Frontal cortex (tissue), 4 donors: ENCODE data around the gene UBP1. TPM values are rescaled to one million over a fixed set of nuclear protein-coding genes. Genes with fewer than 3 reads are reported as not detected.

ENCODE experiments used
- DNase-seq, 2 donors: peaks; one replicate each; pipeline ENCODE4 v3.0.0; 2012; ENCODE audit warnings: low spot score in 2 of 2
- FAIRE-seq: peaks from 2 replicates; lab custom pipeline; 2012; peaks lifted over from hg19 to GRCh38; lab: Jason Lieb, UNC
- total RNA-seq: library from RNA; depleted of rRNA; stranded (reverse); fragments of >200 nt; gene quantifications from one replicate; pipeline ENCODE4 v1.2.3, GENCODE V29; 2014
- donor health status: control.
- donor health status: control.
- donor health status: control.

UBP1 gene
- total RNA-seq, 1 donor from 2014 or later, result 84.8 TPM

DNA sequence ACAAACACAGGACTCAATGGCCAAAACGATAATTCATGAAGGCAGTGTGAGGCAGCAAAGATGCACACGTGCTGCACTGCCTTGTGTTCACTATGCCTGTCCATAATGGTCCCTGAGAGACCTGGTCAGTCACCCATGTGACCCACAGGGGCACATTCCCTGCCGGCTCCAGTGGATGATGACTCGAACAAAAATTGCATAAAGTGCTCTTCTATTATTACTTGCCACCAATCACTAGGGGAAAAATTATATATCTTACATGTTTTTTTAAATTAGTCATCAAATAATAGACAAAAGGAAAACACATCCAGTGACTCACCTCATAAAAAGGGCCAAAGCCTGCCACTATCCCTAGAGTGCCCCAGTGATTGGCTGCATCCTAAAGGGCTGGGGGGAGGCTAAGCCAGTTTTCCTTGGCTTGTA, 47.5 kb downstream of the UBP1 start:
- no peak for FAIRE-seq
- DNase-seq, result no peak

DNA sequence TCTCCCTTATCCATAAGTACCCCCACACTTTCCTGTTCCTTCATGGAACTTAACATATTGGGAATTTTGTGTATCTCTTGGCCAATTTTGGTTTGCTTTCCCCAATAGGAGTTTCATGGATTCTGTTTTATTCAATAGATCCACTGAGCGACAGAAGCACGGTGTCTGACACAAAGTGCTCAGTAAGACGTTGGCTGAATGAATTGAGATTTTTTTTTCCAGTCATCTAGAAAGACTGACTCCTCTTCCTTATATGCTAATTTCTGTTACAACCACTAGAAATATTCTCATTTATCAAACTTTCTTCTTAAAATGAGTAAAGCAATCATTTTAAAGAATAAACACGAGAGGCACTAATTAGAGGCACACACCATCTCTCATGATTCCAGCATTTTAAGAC, 48.1 kb downstream of the UBP1 start:
- DNase-seq (no peak), FAIRE-seq (no peak)

DNA sequence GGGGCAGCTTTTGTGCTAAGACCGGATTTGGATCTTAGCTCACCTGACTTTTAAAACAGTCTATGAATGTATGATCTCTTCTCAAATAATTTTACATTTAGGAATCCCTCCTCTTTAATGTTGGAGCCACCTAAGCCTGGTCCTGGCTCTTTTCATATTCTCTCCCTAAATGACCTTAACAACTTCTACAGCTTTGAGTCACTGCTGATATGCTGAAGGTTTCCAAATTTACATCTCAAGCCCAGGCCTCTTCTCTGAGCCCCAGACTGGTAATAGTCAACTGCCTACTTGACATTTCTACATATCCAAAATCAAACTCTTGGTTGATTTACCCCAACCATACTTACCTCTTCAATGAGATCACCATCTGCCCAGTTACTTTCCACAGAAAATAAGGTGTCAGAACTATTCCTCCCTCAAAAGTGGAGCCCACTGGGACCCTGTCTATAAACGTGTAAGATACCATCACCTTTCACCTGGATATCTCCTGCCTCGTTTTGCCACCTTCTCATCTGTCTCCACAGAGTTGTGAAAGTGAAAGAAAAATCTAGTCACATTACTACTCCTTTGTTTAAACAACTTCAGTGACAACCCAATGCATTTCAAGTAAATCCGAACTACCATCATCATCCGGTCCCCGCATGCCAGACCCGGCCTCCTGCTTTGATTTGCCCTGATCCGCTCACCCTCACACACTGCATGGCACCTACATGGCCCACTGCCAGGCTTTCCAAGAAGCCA, 48.8 kb downstream of the UBP1 start:
- FAIRE-seq (no peak), DNase-seq (no peak)

DNA sequence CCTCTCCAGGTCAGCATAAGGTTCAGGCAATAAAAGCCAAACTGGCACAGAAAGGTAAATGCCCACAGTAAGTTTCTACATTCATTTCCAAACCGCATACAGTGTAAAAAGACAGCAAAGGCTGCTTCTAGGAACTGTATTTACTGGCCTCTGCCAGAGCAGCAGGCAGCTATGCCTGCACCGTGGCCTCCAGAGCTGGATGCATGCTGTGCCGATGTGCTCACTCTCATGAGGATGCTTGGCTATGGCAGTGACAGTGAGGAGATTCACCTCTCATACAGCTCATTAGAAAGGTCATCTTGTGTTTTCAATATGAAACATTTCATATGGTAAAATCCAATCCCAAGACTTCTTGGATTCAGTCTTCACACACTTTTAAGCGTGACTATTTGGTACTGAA, 50.3 kb downstream of the UBP1 start:
- DNase-seq (no peak), FAIRE-seq (no peak)

DNA sequence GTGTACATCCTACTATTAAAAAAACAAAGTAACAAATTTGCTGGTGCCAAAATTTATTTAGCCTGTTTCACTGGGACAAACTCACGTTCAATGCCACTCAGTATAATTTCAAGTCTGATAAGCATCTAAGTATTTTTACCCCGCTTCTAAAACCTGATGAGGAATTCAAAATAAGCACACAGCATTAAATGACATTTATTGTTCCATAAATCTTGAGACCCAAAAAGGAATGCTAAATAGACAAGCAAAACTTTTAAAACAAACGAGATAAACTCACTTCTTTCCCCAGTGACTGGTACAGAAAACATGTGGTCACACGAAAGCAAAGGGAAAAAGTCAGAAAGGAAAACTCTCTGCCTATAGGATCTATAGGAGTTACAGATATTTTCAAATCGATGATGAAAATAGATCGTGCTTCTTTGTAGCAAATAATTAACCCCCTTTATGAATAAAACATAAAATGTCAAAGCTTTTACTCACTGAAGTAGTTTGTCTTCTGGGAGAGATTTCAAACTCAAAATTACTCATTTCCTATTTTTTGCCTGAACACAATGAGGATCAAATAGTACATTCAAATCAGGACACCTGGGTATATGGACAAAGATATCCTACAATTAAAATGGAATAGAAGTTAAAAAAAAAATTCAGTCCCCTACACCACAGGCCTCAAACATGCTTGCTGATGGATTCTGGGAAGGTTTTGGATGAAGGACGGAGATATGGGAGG, 51.7 kb downstream of the UBP1 start:
- DNase-seq (no peak), FAIRE-seq (no peak)

DNA sequence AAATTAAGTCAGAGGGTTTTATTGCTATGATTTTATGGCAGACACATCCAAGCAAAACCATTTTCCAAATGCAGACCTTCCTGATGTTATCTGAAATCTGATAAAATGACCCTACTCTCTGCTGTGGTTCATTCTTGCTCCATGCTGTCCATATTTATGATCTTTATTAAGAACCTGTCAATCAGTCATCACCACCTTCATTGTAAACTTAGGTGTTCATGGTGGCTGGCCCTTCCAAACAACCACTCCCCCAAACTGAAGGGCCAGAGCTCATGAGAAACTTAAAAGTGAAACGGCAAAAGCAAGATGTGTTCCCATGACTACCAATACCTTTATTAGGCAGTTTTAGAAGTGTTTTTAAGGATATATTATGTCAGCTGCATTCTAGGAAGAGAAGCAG, 53.6 kb downstream of the UBP1 start:
- no peak for FAIRE-seq

DNA sequence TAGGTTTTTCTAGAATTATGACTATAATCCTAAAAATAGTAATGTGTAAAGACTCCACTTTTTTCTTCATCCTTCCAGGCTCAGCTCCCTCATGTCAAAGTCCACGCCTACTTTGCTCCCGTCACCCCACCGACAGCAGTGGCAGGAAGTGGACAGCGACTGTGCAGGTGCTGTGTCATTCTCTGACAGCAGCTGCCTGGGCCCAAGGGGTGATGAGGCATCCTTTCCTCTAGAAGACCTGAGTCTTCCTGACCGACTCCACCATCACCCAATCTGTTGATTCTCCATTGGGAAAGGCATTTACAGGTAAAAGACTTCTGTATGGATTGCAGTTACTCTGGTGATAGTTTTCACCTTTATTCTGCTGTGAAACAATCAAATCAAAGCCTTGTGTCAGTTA, 54.8 kb downstream of the UBP1 start:
- DNase-seq, result no peak
- FAIRE-seq, result no peak

More for the DNA sequence above, 53.6 kb downstream of the UBP1 start:
- no peak for DNase-seq

DNA sequence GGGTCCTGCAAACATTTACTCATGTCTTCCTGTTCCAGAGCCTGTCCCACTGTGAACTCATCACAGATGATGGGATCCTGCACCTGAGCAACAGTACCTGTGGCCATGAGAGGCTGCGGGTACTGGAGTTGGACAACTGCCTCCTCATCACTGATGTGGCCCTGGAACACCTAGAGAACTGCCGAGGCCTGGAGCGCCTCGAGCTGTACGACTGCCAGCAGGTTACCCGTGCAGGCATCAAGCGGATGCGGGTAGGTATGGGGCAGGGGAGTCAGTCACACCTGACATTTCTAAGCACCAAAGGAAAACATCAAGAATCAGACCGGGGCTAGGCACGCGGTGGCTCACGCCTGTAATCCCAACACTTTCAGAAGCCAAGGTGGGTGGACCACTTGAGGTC, 56.3 kb downstream of the UBP1 start:
- DNase-seq (no peak), FAIRE-seq (no peak)

DNA sequence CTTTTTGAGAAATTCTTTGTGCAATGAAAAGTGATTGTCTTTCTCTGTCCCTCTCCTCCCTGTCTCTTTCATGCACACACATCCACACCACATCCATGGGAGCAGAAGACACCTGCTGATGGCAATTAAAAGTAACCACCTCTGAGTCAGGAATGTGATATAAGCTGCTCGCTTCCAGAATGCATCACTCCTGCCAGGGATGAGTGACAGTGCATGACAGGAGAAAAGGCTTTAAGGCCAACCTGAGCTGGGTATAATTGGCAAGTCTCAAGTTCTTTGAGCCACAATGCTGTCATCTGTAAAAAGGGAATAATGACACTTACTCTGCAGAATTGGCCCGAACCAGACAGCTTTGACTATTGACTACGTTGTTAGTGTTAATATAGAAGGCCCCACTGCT, 59.6 kb downstream of the UBP1 start:
- no peak for DNase-seq
- FAIRE-seq, result no peak

DNA sequence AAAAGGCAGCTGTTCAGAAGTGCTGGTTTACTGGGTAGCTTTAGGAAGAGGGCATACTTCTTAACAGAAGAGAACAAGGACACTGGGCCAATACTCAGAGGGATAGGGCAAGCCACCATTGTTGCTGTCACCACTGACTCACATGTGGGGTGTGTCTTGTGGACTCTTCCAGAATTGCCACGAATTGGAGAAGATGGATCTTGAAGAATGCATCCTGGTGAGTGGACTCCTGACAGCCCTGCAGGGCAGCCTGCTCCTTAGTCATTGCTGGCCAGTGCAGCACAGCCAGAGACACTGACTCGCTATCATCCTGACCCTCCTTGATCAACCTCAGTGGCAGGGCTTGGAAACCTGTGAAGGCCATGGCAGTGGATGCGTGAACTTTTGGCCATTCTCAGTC, 62.3 kb downstream of the UBP1 start:
- FAIRE-seq (no peak), DNase-seq (no peak)

DNA sequence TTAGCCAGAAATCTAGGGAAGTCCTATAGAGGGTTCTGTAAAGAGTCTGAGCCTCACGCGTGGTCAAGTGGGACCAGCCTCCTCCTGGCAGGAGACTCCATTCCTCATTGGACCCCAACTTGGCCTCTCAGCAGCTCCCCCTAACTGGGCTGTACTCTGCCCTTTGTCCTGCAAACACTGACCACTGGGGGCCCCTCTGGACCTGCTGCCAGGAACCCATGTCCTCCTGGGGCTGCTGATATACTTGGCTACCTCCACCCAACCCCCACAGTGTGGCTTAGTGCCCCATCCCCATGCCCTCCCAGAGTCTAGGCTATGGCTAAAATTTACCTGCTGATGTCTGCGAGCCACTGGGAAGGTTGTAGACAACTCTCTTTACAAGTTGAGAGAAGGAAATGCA, 62.7 kb downstream of the UBP1 start:
- FAIRE-seq (no peak), DNase-seq (no peak)

DNA sequence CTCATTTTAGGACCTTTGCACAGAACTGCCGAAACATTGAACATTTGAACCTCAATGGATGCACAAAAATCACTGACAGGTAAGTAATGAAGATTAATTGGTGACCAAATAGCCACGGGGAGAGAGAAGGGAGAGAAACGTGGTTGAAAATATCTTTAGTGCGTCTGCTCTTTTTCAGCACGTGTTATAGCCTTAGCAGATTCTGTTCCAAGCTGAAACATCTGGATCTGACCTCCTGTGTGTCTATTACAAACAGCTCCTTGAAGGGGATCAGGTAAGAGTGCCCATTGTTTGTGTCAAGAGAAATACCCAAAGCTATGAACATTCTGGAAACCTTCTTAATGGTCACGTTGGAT, 67.1 kb downstream of the UBP1 start:
- FAIRE-seq (no peak), DNase-seq (no peak)

DNA sequence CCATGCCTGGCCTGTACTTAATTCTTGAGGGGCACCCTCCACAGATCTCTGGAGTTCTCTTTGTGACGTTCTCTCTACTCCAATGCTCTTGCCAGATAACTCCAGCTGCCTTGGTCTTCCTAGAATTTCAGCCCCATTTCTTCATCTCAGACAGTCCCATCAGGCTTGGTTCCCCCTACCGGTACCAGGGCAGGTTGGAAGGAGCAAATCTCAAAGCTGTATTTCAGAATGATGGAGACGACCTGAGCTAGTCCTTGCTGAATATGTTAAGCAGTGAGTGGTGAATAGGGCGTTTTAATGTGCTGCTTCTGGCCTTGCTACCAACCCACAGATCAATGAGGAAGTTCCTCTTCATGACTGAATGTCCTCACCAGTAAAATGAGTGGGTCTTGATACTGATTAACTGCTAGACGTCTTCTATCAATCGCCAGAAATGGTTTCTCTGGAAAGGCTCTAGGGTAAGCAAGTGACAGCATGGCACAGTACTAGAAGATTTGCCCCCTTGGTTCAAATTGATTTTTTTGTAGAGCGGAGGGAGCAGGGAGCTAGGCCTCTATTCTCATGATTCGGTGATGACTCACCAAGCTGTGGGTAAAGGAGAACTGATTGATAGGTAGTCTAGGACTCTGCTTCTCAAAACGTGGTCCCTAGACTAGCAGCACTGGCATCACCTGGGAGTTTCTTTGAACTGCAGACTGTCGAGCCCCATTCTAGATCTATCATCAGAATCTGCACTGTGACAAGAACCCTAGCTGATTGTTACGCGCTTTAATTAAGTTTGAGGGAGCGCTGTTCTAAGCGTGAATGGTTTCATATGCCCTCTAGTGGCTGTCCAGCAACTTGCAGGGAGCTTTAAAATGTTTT, 67.8 kb downstream of the UBP1 start:
- FAIRE-seq (no peak), DNase-seq (peak; percentile 23 to 33)

DNA sequence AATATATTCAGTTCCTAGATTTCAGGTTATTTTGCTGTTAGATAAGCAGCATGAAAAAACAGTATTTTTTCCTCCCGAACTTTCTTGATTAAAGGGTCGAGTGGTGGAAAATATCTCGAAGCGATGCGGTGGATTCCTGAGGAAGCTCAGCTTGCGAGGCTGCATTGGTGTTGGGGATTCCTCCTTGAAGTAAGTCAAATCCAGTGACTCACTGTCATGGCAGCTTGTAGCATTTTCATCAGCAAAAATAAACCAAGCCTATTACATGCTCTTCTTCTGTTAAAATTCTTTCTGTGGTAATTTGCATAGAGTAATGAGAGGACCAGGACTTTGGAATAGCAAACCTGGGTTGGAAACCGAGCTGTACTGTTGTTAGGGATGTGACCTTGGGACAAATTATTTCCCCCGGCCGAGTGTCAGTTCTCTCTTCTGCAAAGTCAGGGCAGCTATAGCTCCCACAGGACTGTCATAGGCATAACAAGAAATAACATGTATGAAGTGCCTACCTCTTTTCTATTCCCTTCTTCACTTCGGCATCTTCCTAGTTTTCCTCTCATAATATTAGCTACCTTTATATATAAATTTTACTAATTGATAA, 75.6 kb downstream of the UBP1 start:
- DNase-seq, result no peak
- no peak for FAIRE-seq

DNA sequence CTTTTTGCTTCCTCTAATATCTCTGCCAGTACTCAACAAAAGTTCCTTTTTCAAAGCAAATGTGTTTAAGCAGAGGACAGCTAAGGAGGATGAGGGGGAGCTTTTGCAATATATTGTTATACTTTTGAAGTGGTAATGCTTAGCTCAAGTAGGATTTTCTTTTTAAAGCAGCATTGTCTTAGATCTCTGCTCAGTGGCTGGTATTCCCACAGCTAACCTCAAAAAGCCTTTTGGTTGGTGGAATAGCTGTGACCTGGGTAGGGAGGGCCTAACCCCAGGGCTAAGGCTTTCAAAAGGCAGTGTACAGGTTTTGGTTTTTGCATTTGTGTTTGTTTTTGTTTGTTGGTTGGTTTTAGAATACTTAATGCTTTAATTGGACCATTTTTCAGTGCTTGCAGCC, 76.1 kb downstream of the UBP1 start:
- DNase-seq (no peak), FAIRE-seq (no peak)

DNA sequence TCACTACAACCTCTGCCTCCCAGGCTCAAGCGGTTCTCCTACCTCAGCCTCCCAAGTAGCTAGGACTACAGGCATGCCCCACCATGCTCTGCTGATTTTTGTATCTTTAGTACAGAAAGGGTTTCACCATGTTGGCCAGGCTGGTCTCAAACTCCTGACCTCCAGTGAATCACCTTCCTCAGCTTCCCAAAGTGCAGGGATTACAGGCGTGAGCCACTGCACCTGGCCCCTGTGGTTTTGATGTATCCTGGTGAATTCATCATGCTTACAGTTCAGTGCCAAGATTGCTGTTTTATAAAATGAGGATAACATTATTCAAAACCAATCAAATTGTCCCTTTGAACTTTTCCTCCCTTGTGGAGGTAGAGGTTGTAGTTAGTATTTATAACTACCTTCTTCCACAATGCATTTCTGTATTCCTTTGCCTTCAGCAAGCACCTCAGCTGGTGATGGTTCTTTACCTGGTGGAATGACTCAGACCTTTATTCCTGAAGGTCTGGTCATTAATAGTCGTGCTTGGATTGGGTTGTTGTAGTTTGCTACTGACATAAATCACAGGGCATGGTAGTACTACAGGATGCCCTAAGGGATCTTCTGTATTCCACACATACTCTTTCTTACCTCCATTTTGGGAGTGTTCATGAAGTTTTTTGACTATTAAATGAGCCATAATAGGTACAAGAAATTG, 76.9 kb downstream of the UBP1 start:
- no peak for FAIRE-seq

DNA sequence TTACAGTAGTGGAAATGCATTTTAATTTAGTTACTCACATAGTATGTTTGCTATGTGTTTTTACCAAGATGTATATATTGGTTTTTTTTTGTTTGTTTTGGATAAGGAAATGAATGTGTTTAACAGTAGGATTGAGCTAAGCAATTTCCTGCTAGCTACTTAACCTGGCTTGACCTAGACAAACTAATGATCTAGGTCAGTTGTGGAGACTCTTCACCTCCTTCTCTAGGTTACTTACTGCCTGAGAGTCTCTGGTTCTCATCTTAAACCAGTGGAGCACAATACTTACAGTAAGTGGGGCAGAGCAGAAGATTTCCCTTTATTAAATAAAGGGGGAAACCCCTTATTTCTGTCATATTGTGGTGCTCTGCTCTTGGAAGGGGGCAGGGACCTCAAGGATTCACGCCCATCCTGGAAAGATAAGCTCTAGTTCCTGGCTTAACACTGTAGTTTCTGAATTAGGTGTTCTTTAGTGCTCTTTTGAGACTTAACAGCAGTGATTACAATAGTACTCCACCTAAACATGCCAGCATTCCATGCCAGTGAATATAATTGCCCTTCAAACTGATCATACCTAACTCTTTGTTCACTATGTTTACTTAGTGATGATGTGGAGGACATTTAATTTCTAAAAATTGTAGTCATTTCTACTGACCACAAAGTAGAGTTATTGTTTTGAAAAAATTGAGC, 79.9 kb downstream of the UBP1 start:
- DNase-seq, result no peak
- no peak for FAIRE-seq

More for the DNA sequence above, 76.9 kb downstream of the UBP1 start:
- DNase-seq, result no peak

DNA sequence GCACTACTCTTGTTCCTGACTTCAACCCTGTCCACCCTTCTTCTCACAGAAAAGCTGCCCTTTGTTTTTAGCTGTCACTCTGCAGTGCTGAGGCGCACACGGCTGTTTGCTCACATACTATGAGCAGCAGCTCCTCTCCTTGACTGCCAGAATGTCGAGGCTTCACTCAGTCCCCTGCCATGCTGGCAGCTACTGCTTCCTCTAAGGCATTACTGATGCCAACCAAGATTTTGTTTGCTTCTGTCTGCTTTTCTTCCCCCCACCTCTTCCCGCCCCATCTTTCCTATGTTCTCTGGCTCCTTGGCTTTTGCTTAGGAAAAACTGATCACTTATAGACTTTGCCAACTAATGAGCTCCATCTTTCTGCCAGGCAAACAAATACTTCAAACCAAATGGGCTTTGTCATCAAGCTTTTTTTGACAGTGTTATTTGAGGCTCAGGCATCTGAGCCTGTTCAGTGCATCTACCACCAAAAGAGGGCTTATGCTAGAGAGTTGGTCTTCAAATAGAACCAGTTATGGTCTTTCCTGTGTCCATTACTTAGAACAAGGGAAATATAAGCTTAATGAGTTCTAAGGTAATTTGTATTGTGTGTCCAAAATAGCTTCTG, 81.9 kb downstream of the UBP1 start:
- FAIRE-seq, result no peak
- no peak for DNase-seq

DNA sequence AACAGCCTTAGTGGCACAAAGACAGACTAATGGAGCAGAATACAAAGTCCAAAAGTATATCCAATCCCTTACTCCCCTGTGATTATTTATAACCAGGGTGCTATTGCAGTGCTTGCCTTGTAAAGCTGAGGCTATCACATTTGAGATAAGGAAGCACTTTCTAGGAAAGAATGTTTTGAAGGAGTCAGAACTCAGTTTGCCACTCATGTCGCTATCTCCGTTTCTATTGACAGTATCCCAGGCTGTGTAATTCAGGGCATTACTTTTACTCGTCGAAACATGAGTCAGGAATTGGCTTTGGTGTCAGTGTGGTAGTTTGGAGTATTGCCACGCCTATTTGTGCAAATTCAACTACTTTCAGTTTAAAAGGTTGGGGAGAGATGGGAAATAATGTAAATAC, 84.6 kb downstream of the UBP1 start:
- FAIRE-seq (no peak), DNase-seq (no peak)
